HepG2 (cell line): ENCODE measurements around the gene DNPH1. TPM values are rescaled to one million over a fixed set of nuclear protein-coding genes. Genes with fewer than 3 reads are reported as not detected.

Experiments used
- CCAR2 ChIP-seq: fragments of 200-400 bp; formaldehyde crosslinking; optimal IDR thresholded peaks from 2 replicates; pipeline ENCODE3; 2018; ENCODE audit warnings: low read depth, mild to moderate bottlenecking, low read length, moderate library complexity
- DPF2 ChIP-seq: sonication (generic); formaldehyde crosslinking; IDR thresholded peaks from 2 replicates; pipeline ENCODE4 v1.4.0; 2020; ENCODE audit warnings: mild to moderate bottlenecking, low read depth, missing genetic modification reagents, borderline replicate concordance
- ELF1 ChIP-seq: sonication (generic); formaldehyde crosslinking; IDR thresholded peaks from 2 replicates; pipeline ENCODE4 v1.4.0; 2020; ENCODE audit warnings: missing genetic modification reagents
- ELF3 ChIP-seq: IDR thresholded peaks from 2 replicates; pipeline ENCODE4 v1.6.1; 2016; ENCODE audit warnings: missing genetic modification reagents, missing compliant biosample characterization
- FOSL1 ChIP-seq: sonication (generic); formaldehyde crosslinking; IDR thresholded peaks from 2 replicates; pipeline ENCODE4 v1.9.0; 2021; ENCODE audit warnings: missing genetic modification reagents, borderline replicate concordance
- GATA4 ChIP-seq: sonication (generic); IDR thresholded peaks from 2 replicates; pipeline ENCODE4 v1.6.1; 2016; ENCODE audit warnings: antibody characterized with exemption, low read depth, borderline replicate concordance
- MED8 ChIP-seq: sonication (generic); formaldehyde crosslinking; IDR thresholded peaks from 2 replicates; pipeline ENCODE4 v1.8.1; 2023; ENCODE audit warnings: mild to moderate bottlenecking, missing genetic modification reagents; ENCODE audit not compliant: insufficient replicate concordance
- PLSCR1 ChIP-seq: sonication (generic); formaldehyde crosslinking; IDR thresholded peaks from 2 replicates; pipeline ENCODE4 v1.5.0; 2020; ENCODE audit warnings: missing genetic modification reagents, mild to moderate bottlenecking, borderline replicate concordance
- ZNF160 ChIP-seq: sonication (generic); formaldehyde crosslinking; IDR thresholded peaks from 2 replicates; pipeline ENCODE4 v1.8.0; 2022; ENCODE audit warnings: mild to moderate bottlenecking, inconsistent platforms, missing genetic modification reagents
- ZNF33A ChIP-seq: sonication (generic); formaldehyde crosslinking; IDR thresholded peaks from 2 replicates; pipeline ENCODE4 v1.5.1; 2020; ENCODE audit warnings: missing genetic modification reagents, mild to moderate bottlenecking, moderate library complexity, borderline replicate concordance
- ZNF446 ChIP-seq: sonication (generic); formaldehyde crosslinking; IDR thresholded peaks from 2 replicates; pipeline ENCODE4 v1.5.0; 2020; ENCODE audit warnings: mild to moderate bottlenecking, missing genetic modification reagents
- ZNF761 ChIP-seq: sonication (generic); formaldehyde crosslinking; conservative IDR thresholded peaks from 2 replicates; pipeline ENCODE4 v1.4.0; 2020; ENCODE audit warnings: mild to moderate bottlenecking, missing genetic modification reagents
- ZSCAN9 ChIP-seq: IDR thresholded peaks from 2 replicates; pipeline ENCODE4 v1.6.1; 2016; ENCODE audit warnings: borderline replicate concordance
- polyA plus RNA-seq, 8 experiments: library from polyadenylated mRNA; depleted of rRNA in 3 of 8; stranded (reverse) in 7 of 8; unstranded in 1 of 8; fragments of >200 nt; fragmentation: Illumina TruSeq in 4 of 8; extraction: Trizol in 4 of 8; gene quantifications; 2 replicates each; pipeline versions ENCODE4 v1.2.1 to v1.2.3, GENCODE V29; 2011 to 2016; ENCODE audit warnings: low read depth in 4 of 8, missing spikeins in 1 of 8, mixed read lengths in 1 of 8; ENCODE audit not compliant: insufficient read depth in 1 of 8
- total RNA-seq, 5 experiments: library from RNA; depleted of rRNA; stranded (reverse); fragments of >200 nt; fragmentation: Illumina TruSeq; extraction: Trizol; gene quantifications; 2 replicates each; pipeline ENCODE4 v1.2.3, GENCODE V29; 2016; ENCODE audit warnings: low read depth in 1 of 5
- TF ChIP-seq, protein P1 (sequence below): sonication (generic); formaldehyde crosslinking; IDR thresholded peaks from one replicate; pipeline ENCODE4 v1.5.1; 2020; ENCODE audit warnings: mild to moderate bottlenecking, missing genetic modification reagents; ENCODE audit errors: not compliant biosample characterization
- TF ChIP-seq, protein P2 (sequence below): sonication (generic); formaldehyde crosslinking; IDR thresholded peaks from 2 replicates; pipeline ENCODE4 v1.4.0; 2020; ENCODE audit warnings: missing genetic modification reagents
- TF ChIP-seq, protein P3 (sequence below): conservative IDR thresholded peaks from 2 replicates; pipeline ENCODE4 v1.6.1; 2018; ENCODE audit warnings: missing genetic modification reagents

Gene DNPH1
- total and polyA plus RNA-seq, 2 of the 13 experiments (the other 11 are each of a cell fraction or from before 2014, with no cell fraction given): 56.5 to 75.1 TPM

DNA sequence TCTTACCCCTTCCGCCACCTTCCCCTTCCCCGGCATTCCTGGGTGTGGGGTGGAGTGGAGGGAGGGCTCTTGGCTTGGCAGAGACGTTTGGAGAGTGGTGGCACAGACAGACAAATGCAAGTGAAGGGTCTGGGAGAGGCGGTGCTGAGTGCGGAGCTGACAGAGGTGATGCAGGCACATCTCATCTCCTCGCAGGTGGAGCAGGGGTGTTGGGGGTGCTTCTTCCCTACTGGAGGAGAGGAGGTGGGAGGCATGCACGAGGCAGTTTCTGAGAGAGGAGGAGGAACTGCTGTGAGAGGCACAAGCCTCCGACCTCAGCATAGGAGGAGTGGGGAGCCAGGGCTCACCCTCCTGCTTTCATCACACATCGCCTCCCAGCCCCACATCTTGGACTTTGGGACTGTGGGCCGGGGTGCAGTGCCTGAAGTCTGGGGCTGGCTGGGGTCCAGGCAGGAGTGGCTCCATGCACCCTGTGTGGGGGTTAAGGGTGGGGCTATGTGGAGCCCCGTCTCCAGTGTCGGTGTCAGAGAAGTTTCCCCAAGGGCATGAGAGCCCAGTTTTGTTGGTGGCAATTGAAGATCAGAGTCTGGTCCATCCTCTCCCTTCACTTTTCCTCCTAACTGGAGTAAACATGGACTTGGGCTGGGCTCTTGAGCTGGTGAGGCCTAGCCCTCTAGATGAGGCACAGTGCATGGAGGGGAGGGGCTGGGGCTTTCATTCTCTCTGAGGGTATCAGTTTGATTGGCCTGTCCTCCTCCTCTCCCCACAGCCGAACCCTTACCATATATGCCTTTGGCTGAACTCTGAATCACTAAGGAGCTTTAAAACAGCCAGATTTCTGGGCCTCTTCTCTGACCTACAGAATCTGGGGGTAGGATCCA lies 48.6 kb upstream of the DNPH1 start (continued):
- TF ChIP-seq, protein P1, sequence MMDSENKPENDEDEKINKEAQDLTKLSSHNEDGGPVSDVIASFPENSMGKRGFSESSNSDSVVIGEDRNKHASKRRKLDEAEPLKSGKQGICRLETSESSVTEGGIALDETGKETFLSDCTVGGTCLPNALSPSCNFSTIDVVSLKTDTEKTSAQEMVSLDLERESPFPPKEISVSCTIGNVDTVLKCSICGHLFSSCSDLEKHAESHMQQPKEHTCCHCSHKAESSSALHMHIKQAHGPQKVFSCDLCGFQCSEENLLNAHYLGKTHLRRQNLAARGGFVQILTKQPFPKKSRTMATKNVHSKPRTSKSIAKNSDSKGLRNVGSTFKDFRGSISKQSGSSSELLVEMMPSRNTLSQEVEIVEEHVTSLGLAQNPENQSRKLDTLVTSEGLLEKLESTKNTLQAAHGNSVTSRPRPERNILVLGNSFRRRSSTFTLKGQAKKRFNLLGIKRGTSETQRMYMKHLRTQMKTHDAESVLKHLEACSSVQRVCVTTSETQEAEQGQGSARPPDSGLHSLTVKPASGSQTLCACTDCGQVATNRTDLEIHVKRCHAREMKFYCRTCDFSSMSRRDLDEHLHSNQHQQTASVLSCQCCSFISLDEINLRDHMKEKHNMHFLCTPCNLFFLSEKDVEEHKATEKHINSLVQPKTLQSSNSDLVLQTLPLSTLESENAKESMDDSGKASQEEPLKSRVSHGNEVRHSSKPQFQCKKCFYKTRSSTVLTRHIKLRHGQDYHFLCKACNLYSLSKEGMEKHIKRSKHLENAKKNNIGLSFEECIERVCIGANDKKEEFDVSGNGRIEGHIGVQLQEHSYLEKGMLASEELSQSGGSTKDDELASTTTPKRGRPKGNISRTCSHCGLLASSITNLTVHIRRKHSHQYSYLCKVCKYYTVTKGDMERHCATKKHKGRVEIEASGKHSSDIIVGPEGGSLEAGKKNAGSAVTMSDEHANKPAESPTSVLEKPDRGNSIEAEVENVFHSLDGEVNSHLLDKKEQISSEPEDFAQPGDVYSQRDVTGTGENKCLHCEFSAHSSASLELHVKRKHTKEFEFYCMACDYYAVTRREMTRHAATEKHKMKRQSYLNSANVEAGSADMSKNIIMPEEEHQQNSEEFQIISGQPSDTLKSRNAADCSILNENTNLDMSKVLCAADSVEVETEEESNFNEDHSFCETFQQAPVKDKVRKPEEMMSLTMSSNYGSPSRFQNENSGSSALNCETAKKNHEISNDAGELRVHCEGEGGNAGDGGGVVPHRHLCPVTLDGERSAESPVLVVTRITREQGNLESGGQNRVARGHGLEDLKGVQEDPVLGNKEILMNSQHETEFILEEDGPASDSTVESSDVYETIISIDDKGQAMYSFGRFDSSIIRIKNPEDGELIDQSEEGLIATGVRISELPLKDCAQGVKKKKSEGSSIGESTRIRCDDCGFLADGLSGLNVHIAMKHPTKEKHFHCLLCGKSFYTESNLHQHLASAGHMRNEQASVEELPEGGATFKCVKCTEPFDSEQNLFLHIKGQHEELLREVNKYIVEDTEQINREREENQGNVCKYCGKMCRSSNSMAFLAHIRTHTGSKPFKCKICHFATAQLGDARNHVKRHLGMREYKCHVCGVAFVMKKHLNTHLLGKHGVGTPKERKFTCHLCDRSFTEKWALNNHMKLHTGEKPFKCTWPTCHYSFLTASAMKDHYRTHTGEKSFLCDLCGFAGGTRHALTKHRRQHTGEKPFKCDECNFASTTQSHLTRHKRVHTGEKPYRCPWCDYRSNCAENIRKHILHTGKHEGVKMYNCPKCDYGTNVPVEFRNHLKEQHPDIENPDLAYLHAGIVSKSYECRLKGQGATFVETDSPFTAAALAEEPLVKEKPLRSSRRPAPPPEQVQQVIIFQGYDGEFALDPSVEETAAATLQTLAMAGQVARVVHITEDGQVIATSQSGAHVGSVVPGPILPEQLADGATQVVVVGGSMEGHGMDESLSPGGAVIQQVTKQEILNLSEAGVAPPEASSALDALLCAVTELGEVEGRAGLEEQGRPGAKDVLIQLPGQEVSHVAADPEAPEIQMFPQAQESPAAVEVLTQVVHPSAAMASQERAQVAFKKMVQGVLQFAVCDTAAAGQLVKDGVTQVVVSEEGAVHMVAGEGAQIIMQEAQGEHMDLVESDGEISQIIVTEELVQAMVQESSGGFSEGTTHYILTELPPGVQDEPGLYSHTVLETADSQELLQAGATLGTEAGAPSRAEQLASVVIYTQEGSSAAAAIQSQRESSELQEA (CRISPR knock-in tag): no peak
- TF ChIP-seq ZNF160 (no peak; the same call in 1 of the 2 replicates), MED8 (no peak), ELF1 (CRISPR knock-in tag) (peak; percentile 8; the same call in 1 of the 2 replicates), DPF2 (CRISPR knock-in tag) (peak; percentile 17; the same call in 1 of the 2 replicates), CCAR2 (peak; percentile 30), GATA4 (peak; percentile 42; the same call in 1 of the 2 replicates), ELF3 (CRISPR knock-in tag) (0 out of 2 replicates have a peak, but pooled peaks have one; percentile 33), ZNF761 (CRISPR knock-in tag) (no peak; the same call in 1 of the 2 replicates), PLSCR1 (CRISPR knock-in tag) (no peak), ZNF446 (CRISPR knock-in tag) (0 out of 2 replicates have a peak, but pooled peaks have one; percentile 58), ZSCAN9 (CRISPR knock-in tag) (peak; percentile 70; the same call in 1 of the 2 replicates), FOSL1 (CRISPR knock-in tag) (no peak), ZNF33A (CRISPR knock-in tag) (0 out of 2 replicates have a peak, but pooled peaks have one; percentile 69)
- TF ChIP-seq, protein P2, sequence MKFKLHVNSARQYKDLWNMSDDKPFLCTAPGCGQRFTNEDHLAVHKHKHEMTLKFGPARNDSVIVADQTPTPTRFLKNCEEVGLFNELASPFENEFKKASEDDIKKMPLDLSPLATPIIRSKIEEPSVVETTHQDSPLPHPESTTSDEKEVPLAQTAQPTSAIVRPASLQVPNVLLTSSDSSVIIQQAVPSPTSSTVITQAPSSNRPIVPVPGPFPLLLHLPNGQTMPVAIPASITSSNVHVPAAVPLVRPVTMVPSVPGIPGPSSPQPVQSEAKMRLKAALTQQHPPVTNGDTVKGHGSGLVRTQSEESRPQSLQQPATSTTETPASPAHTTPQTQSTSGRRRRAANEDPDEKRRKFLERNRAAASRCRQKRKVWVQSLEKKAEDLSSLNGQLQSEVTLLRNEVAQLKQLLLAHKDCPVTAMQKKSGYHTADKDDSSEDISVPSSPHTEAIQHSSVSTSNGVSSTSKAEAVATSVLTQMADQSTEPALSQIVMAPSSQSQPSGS (CRISPR knock-in tag): peak; percentile 49; the same call in 1 of the 2 replicates
- TF ChIP-seq, protein P3, sequence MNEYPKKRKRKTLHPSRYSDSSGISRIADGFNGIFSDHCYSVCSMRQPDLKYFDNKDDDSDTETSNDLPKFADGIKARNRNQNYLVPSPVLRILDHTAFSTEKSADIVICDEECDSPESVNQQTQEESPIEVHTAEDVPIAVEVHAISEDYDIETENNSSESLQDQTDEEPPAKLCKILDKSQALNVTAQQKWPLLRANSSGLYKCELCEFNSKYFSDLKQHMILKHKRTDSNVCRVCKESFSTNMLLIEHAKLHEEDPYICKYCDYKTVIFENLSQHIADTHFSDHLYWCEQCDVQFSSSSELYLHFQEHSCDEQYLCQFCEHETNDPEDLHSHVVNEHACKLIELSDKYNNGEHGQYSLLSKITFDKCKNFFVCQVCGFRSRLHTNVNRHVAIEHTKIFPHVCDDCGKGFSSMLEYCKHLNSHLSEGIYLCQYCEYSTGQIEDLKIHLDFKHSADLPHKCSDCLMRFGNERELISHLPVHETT: peak; percentile 1; the same call in 1 of the 2 replicates
